Limb (tissue), 2 donors: Measurements from ENCODE around the gene GALNT18.

Experiments
- DNase-seq, 2 donors: peaks; one replicate each; pipeline ENCODE4 v3.0.0-alpha.2; 2016; ENCODE audit errors: extremely low spot score in 2 of 2

GALNT18 gene

DNA sequence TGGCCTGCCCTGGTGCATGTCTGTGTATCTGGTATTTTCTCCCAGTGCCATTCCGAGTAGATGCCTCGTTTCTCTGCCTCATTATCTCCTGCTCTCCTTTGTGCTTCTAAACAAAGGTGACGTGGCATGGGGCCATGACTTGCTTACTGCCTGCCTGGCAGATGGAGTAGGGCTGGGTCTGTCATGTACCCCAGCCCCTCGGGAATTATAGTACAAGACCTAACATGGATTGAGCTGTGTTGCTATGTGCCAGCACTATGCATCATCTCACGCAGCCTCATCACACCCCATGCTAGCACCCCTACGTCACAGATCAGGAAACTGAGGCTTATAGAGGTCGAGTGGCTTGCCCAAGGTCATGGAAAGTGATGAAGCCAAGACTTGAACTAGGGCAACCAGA lies 88.1 kb downstream of the GALNT18 start:
- DNase-seq, result no peak

DNA sequence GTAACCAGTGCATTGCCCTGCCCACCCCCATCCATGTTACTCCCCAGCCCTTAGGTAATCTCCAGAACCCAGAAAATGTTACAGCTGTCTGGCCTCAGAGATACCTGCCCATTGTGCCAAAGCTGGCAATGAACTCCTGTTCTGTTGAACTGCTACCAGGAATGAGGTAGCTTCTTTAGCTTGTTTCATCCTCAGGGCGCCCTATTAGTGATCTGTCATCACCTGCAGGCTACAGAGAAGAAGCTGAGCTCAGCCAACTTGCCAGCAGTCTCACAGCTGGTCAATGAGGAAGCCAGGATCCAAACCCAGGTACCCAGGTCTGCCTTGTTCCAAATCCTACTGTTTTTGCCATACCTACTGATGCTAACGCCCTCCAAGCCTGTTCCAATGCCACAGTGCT lies 88.7 kb downstream of the GALNT18 start:
- no peak for DNase-seq

DNA sequence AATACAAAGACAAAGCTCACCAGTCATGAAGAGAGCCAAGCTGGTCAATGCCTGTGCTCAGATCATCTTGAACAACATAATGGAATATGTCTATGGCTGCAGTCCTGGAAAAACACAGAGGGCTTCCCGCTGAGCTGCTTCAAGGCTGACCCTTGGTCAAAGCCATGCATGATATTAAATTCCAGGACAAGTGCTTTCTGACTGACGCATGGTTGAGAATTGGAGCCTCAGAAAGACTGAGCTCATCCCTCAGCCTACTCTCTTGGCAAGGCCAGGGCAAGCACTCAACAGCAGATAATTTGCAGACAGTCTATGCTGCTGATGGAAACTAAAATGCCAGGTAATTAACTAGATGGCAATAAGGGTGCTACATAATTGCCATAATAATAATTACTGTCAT lies 89.2 kb downstream of the GALNT18 start:
- no peak for DNase-seq

DNA sequence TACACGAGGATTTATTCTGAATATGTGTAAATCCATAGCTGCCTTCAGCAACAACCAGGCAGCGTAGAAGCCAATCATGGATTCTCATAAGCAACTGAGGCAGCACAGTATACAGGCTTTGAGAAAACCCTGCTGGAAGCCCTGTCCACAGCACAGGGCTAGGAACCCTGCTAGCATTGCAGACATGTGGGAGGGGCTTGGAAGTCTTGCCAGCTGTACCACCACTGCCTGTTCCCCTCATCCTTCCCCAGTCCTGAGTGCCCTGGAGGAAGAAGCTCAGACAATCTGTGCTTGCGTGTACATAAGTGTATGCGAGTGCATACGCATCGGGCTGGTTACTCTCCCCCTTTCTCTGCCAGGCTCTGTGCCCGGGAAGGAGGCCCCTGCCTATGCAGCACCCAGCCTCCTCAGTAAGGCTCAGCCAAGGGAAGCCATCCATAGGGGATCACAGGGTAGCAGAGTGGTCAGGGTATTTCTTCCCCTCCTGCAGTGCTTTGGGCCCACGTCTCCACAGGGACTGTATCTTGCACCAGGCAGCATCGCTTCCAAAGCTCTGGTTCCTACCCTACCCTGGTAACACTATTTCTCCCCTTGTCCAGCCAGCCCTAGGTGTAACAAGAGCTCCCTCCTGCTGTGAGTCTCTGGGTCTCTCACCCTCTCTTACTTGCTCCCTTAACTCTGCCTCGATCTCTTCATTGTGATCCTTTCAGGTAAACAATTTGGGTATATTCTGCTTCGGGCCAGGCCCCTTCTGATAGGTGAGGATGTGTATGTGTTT lies 90.5 kb downstream of the GALNT18 start:
- peak in 1 of 2 donors; percentile 25 for DNase-seq

DNA sequence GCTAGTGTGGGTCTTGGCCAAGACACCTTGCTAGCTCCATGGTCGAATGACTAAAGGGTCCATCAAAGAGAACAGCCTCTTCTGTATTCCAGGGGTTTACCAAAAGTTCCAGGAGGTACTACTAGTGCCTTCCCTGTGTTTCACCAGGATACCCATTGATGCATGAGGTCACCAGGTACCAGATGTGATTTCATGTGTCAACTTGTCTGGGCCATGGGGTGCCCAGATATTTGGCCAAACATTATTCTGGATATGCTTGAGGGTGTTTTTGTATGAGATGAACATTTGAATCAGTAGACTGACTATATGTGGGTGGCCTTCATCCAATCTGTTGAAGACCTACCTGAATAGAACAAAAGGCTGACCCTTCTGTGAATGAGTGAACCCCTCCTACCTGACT lies 92.8 kb downstream of the GALNT18 start:
- DNase-seq, result no peak

DNA sequence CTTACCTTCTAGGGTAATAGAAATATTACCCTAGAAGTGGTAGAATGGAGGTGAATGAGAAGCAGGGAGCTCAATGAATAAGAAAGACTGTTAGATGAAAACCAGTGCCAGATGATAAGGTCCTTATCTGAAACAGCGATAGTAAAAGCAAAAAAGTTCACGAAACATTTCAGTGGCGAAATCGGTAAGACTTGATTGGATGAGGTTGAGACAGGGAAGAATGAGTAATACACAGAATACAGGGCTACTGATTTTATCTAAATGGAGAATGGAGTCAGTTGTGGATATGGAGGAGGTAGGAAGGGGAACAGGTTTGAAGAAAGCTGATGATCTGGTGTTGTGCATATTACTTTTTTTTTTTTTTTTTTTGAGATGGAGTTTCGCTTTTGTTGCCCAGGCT lies 96.5 kb downstream of the GALNT18 start:
- no peak for DNase-seq

DNA sequence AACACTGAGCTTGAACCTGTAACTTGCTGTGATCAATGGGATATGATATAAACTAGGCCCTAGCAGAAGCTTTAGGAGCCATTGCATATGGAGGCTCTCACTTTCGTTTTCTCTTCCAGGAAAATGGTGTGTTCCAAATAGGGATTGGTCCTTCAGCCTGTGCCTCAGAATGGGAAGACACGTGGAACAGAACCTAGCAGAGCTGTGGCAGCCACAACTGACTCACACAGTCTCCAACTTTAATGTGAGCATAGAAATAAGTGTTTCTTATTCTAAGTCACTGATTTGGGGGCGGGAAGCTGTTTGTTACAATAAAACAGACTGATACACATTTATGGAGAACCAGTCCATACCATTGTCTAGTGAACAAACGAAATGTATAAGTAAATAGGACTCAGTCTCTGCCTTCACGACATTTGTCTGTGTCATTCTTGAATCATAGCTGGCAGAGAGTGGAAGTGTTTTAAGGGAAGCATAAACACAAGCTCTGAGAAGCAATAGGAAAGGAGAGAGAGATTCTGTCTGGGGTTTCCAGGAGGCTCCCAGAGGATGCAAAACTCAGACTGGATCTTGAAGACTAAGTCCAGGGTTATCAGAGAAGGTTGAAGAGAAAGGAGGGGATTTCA lies 97.3 kb downstream of the GALNT18 start:
- no peak for DNase-seq

DNA sequence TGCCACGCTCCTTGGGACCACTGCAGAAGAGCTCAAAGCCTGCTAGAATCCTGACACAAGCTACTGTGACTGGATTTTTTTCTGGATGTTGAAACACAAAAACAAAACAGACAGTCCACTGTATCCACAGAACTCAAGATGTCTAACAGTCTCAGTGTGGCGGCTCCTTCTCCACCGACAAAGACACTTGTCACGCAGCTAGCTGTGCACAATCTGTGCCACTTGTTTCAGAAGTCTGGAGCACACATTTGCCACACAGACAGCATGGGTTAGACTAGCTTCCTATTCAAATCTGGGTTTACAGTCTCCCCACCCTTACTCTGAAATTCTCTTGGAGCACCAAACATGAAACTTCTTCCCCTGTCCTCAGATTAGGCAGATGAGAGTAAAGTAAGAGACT lies 99.2 kb downstream of the GALNT18 start:
- no peak for DNase-seq

DNA sequence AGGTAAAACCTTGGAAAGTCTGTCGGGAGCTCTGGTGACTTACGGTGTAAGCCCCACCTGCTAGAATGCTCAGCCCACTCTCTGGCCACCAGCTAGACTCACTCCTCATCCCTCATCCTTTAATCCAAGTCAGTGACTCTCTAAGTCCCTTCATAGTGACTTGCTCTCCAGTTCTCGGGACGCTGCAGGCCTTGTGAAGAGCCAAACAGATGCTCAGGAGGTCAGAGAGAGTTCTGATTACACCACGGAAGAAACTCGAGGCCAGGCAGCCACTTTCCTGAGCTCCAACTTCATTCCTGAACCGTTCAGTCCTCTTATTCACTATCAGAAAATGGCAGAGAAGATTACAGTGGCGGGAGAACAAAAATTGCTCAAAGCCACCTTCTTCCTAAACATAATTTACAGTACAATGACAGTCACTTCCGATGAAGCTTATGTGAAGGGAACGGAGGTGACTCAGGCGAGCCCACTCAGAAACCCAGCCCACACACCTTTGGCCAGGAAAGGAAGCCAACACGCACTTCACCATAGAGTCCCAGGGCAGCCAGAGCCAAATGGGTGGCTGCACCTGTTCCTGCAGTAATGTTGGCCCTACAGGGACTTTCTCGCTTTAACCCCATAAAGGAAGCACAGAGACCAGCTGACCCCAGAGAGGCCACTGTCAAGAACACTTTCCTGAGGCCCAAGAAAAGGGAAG lies 100.4 kb downstream of the GALNT18 start:
- no peak for DNase-seq

DNA sequence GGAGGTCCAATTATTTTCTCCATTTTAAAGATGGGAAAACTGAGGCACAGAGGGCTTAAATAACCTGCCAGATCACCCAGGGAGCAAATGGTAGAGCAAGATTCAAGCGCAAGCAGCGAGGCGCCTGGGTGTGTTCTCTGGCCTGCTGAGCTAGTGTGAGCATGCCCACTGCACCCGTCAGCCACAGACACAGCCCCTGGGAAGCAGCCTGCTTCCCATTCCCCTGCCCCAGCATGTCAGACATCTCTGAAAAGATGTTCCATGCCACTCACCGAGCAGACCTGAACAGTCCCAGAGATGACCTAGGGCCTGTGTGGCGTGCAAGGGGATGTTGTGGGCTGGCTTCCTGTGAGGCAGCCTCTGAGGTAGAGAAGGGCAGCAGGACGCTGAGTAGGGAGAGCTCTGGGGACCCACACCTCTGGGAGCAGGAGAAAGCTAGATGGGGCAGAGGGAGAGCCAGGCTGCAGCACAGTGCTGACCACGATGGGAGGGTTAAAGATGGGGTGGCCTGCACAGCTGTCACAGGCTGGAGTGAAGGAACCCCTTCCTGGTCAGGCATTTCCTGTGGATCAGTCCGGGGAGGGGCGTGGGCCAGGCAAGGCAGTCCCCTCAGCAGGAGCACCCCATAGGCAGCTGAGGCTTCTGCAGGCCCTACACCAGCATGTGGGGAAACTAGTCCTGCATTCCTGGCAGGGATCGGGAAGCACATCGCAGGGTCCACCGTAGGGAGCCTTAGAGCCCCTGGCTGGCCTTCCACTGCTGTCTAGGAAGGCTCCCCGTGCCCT lies 101.4 kb downstream of the GALNT18 start:
- no peak for DNase-seq

DNA sequence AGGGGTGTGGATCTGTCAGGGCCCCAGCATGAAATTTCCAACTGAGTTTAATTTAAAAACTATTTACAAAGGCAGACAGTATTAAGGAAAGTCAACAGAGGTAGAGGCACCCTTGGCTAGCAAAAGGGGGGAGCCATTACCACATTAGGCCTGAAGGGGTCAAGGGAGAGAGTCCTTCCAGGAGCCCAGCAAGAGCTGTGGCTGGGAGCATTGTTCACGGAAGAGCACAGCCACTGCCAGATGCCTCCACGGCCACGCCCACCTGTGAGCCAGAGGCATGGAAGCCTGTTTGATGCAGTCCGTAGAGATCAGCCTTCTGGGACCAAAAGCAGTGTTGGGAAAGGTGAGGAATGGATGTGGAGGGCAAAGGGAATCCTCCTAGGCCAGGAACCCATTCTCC lies 102.6 kb downstream of the GALNT18 start:
- DNase-seq, result no peak

DNA sequence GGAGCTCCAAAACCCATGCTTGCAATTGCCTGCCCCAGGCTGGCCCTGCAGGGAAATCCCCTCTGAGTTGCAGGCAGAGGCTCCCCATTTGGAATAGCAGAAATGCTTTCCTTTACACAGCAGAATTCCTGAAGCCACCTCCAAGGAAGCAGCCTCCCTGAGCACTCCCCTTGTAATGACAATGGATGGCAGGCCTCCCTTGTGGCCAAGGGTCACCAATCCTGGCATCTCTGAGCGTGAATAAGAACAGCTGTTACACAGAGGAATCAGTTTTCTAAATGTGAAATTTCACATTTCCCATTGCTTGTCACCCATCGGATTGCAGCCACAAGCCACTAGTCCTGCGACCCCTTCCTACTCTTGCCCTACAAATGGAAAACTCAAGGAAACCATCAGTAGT lies 107.6 kb downstream of the GALNT18 start:
- no peak for DNase-seq

DNA sequence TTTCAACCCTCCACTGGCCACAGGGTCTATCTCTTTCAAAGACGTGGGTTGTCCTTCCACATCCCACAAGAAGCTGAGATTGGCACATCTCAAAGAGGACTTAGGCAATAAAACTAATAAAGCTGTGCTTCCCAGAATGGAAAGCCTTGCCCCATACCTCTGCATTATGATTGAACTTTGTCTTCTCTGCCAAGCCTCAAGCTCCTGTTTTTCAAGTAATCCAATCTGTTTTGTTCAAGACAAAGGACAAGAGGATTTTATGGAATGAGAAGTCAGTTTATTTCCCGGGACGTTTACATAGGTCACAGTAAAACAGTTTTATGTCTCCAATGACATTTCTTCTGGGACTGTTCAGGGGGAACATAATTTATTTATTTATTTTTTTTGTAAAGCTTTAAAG lies 108.4 kb downstream of the GALNT18 start:
- DNase-seq, result no peak

DNA sequence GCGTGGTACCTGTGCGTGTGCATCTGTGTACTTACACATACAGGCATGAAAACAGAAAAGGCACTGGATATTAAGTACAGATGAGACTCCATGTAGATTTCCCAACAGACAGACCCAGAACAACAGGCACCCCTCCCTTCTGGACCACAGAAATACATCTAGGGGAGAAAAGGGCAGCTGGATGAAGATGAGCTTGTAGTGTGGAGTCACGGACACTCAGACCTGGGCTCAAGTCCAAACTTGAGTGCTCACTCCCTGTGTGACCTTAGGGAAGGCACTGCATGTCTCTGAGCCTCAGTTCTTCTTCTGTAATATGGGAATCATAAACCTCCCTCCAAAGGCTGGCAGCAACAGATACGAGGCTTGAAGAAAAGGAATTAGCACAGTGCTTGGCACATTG lies 108.9 kb downstream of the GALNT18 start:
- no peak for DNase-seq

DNA sequence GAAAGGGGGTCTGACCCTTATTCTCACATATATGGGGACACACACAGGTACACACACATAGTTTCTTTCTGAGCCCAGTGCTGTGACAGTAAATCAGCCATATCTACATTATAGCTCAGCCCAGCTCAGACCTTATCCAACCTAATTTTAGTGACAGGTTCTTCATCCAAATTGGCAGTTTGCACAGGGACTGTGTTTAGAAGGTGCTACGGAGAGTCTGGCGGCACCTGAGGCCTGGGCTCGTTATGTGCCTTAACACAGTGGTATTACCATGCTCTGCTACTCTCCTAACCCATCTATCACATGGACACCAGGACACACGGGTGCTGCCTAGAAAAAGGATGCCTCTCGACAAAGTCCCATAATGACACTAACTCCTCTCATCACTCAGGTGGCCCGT lies 109.3 kb downstream of the GALNT18 start:
- no peak for DNase-seq

DNA sequence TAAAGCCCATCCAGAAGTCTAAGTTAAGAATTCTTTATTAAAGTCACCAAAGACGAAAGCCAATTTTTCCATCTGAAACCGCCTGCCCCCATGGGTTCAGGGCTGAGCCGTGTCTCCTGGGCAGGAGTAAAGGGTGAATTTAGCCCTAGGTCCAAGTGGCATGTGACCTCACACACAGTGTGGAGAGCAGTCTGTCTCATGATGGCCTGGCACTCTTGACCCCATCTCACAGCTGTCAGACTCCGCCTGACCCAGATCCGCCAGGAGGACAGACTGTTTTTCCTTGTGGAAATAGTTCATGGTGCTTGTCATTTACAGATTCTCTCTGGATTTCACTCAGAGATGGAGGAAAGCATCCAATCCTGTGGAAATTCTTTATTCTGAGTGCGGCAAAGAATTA lies 109.7 kb downstream of the GALNT18 start:
- no peak for DNase-seq

DNA sequence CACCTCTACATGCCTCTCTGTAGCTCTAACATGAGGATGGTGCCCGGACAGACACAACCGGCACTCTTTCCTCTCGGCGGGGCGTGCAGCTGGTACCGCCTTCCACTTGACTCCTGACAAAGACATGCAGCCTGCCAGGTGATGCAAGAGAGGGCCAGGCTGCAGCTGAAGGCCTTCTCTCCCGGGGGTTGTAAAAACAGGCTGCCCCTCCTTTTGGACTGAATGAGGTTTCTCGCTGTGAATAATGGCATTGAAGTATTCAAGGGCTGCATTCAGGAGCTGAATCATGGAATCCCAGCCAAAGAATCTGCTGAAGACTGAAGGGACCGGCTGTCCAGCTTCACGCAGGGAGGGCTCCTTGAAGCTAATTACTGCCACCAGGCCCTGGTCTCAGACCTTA lies 110.9 kb downstream of the GALNT18 start:
- DNase-seq, result peak; percentile 36 to 59

DNA sequence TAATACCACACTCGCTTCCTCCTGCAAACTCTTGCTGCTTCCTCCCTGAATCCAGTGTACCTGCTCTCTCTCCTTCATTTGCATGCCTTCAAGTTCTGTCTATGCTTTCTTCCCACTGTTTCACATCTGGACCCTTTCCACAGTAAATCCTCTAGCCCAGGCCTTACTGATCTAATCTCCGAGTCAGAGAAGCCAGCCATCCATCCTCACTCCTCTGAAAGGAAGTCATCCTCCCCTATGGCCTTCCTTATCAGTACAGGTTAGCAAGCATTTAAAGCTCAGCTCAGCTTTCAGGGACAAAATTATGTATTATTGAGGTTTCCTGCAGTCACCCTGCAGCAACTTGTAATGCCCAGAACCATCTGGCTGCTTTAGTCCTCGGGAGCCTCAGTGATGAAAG lies 116.1 kb downstream of the GALNT18 start:
- DNase-seq, result no peak

DNA sequence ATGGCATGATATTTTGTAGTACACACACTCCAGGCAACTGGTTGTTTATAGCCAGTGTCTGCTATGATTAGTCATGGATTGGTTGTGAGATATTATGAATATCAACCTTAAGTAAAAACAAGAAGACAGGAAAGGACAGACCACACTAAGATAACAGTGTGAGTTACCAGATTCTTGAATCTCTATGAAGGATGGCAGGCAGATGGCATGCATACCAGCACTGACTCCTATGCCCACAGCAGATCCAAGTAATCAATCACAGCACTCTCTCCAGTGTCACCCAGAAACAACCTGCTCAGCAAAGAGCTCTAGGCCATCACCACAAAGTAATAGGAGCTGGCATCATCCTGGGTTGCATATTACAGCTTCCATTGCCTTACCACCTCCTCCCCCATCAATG lies 116.6 kb downstream of the GALNT18 start:
- no peak for DNase-seq

DNA sequence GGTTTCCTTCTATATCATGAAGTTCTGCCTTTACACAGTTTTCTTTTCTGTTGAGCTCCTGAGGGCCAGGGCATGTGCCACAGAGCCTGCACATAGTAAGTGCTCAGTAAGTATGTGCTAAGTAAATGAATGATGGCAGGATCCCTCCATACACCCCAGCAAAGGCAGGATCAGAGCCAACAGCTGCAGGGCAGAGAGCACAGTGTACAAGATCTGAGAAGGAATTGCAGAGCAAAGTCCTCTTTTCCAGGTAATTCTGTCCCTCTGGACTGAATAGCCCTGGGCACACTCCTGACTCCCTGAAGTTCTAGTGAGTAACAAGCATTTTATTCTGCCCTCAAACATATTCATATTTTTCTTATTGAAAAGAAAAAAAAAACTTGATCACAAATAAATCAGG lies 117.7 kb downstream of the GALNT18 start:
- DNase-seq, result no peak

DNA sequence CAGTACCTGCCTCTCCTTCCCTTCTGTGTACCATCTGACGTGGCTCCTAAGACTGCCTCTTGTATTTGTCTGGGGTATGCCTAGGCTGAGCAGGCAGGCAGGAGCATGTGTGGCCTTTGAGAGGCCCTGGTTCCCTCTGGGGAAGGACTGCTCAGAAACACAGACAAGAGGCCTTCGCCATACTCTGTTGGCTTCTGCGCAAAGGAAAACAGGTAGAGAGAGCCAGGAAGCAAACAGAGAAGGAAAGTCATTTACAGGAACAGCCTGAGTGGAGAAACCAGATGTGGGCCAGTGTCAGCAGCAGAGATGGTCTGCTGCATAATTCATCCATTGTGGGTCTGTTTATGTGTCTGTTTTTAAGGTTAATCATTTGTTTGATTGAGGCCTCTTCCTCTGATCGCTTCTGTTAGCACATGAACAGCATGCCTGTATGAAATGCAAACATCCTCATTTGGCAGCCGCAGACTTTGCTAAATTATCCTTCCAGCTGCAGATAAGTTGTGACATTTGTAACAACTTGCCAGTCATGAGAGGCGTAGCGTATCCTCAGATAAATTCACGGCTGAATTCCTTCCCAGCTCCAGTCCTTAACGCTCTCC lies 119.4 kb downstream of the GALNT18 start:
- DNase-seq, result peak; percentile 58
